ENCODE data around the gene STMN3. TPM values are rescaled to one million over a fixed set of nuclear protein-coding genes. Genes with fewer than 3 reads are reported as not detected.
A peak's percentile ranks its signal among the peaks of the same experiment; 100 is the strongest.

The STMN3 gene
- polyA plus RNA-seq, 1 of the 3 experiments (the other 2 are of a cell fraction), result 111 TPM

- TF ChIP-seq, protein P1, sequence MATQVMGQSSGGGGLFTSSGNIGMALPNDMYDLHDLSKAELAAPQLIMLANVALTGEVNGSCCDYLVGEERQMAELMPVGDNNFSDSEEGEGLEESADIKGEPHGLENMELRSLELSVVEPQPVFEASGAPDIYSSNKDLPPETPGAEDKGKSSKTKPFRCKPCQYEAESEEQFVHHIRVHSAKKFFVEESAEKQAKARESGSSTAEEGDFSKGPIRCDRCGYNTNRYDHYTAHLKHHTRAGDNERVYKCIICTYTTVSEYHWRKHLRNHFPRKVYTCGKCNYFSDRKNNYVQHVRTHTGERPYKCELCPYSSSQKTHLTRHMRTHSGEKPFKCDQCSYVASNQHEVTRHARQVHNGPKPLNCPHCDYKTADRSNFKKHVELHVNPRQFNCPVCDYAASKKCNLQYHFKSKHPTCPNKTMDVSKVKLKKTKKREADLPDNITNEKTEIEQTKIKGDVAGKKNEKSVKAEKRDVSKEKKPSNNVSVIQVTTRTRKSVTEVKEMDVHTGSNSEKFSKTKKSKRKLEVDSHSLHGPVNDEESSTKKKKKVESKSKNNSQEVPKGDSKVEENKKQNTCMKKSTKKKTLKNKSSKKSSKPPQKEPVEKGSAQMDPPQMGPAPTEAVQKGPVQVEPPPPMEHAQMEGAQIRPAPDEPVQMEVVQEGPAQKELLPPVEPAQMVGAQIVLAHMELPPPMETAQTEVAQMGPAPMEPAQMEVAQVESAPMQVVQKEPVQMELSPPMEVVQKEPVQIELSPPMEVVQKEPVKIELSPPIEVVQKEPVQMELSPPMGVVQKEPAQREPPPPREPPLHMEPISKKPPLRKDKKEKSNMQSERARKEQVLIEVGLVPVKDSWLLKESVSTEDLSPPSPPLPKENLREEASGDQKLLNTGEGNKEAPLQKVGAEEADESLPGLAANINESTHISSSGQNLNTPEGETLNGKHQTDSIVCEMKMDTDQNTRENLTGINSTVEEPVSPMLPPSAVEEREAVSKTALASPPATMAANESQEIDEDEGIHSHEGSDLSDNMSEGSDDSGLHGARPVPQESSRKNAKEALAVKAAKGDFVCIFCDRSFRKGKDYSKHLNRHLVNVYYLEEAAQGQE (IDR thresholded peaks at IDR 0.05; ENCODE audit: low read depth, low read length), result 0 out of 2 replicates have a peak, but pooled peaks have one; percentile 51
- TF ChIP-seq USF1 (IDR thresholded peaks at IDR 0.05; ENCODE audit: borderline replicate concordance, low read depth) (no peak), RXRA (IDR thresholded peaks at IDR 0.05; ENCODE audit: borderline replicate concordance, low read depth) (peak; percentile 97), JUND (IDR thresholded peaks at IDR 0.05) (peak; percentile 96), IRF3 (IDR thresholded peaks at IDR 0.05; ENCODE audit: low read depth, low read length) (no peak), MXI1 (IDR thresholded peaks at IDR 0.05; ENCODE audit: low read depth, low read length) (no peak), MEF2A (IDR thresholded peaks at IDR 0.05; ENCODE audit: borderline replicate concordance, low read depth) (no peak), GABPA (IDR thresholded peaks at IDR 0.05; ENCODE audit: low read depth) (no peak), MAX (IDR thresholded peaks at IDR 0.05; ENCODE audit: low read depth) (peak; percentile 88), CHD2 (IDR thresholded peaks at IDR 0.05; ENCODE audit: low read length, partially characterized antibody) (no peak)
Measured at GRCh38 chr20:63682384-63683139, 29.3 kb upstream of the STMN3 start (continued).

DNA sequence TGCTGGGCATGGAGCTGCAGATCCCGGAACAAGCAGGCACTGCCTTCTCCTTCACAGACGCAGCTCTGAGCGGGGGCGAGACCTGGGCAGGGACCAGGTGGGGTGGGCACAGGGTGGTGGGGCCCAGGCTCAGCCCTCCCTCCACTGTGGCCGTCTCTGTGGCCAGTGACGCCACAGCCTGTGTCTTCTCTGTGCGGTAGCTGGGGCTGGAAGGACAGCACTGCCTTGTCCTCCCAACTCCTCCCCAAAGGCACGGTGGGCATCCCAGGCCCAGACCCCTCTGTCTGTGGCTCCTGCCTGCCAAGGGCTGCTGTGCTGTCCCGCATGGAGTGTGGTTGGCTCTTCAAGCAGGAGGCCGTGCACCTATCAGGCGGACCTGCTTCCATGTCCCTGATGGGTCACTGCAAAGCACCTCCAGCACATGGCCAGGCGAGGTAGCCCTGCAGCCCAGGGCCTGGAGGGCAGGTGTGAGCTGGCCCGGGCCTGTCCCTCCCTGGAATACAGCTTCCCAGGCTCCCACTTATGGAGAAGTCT lies 28.5 kb upstream of the STMN3 start:
- H3K4me3 ChIP-seq (ENCODE audit: low read depth in 2 of 2, low read length in 1 of 2), result no peak overlapping the region
- H2AFZ ChIP-seq (ENCODE audit: low read depth), result no peak overlapping the region
- H3K4me1 ChIP-seq (ENCODE audit: control insufficient read depth in 1 of 2, insufficient read depth in 2 of 2, low read depth in 1 of 2, low read length in 1 of 2), result peaks cover 0 to 16% of the 10 kb centered on the region in 2 experiments; a peak in 3 of 4 replicates
- H4K20me1 ChIP-seq (ENCODE audit: insufficient read depth), result no peaks in the 10 kb centered on the region
- no peaks in the 10 kb centered on the region for H3K27me3 ChIP-seq (ENCODE audit: insufficient read depth)
- no peaks in the 10 kb centered on the region for H3K9me2 ChIP-seq
- H3K9me3 ChIP-seq, result no peaks in the 10 kb centered on the region
- 0 out of 2 replicates have a peak overlapping the region, but pooled peaks have one; percentile 54 for H3K4me2 ChIP-seq
- H3K9ac ChIP-seq, result no peak overlapping the region
- H3F3A ChIP-seq (replicated peaks; ENCODE audit: insufficient read depth), result peaks cover 12% of the 10 kb centered on the region
- POLR2A ChIA-PET, result no interaction called here
- H3K27ac ChIP-seq (ENCODE audit: low read depth in 2 of 2, low read length in 1 of 2), result peak overlapping the region; percentile 54 to 73
- CTCF ChIA-PET, result interaction anchor here (0.6 kb wide), 1 partner anchor 94 kb away, joined by 3 read pairs; no protein-coding TSS in a partner anchor
- no peak for DNase-seq
- TF ChIP-seq CHD2 (IDR thresholded peaks at IDR 0.05; ENCODE audit: low read length, partially characterized antibody) (no peak), RAD21 (IDR thresholded peaks at IDR 0.05; ENCODE audit: low read length) (no peak), TAF1 (IDR thresholded peaks at IDR 0.05; ENCODE audit: borderline replicate concordance, low read depth, low read length) (no peak), SIN3A (IDR thresholded peaks at IDR 0.05; ENCODE audit: borderline replicate concordance, low read depth, low read length) (no peak)
- H3K79me2 ChIP-seq (ENCODE audit: insufficient read depth), result no peaks in the 10 kb centered on the region
- peaks cover 5 to 6% of the 10 kb centered on the region in 2 experiments for H3K36me3 ChIP-seq (replicated peaks in 1 of 2; ENCODE audit: control insufficient read depth in 1 of 2, insufficient read depth in 2 of 2, low read length in 1 of 2)
- WGBS (ENCODE audit: low lambda C conversion rate), result 95% methylated on average over 7 of the region's 13 CpGs
